Stimulated activated CD4-positive, alpha-beta T cell treated with anti-CD3 and anti-CD28 coated beads, Interleukin-4, amount 100 ng/mL, for 48 hours (primary cell): ENCODE data around the gene BRD1.
A peak's percentile ranks its signal among the peaks of the same experiment; 100 is the strongest.

Experiments used
- DNase-seq, 2 donors: peaks; one replicate each; pipeline ENCODE4 v3.0.0-alpha.2; 2020; ENCODE audit warnings: low read depth in 2 of 2

BRD1 gene

DNA sequence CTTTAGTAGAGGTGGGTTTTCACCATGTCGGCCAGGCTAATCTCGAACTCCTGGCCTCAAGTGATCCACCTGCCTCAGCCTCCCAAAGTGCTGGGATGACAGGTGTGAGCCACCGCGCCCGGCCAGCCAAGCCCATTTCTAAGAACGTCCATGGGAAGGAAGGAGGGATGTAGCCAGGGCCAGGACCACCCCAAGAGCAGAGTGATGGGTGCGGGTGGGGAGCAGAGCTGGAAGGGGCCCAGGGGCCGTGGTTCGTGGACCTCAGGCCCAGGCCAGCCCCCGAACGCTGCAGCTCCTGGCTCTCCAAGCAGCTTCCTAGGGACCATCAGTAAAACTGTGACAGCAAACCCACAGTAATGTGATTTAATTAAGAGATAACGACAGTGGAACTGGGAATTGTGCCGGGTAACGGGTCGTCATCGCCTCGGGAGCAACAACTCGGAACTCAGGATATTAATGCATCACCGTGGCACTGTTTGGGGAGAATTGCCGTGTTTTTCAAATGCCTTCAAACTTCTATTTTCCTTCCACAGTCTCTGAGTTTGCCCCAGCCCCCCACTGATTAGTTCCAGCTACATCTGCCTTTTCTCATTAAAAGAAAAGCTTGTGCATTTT is 74.3 kb downstream of the BRD1 start:
- no peak for DNase-seq

- DNase-seq: no peak
These were observed 75.0 kb downstream of the BRD1 start for GRCh38 chr22:49752598-49753091.

DNA sequence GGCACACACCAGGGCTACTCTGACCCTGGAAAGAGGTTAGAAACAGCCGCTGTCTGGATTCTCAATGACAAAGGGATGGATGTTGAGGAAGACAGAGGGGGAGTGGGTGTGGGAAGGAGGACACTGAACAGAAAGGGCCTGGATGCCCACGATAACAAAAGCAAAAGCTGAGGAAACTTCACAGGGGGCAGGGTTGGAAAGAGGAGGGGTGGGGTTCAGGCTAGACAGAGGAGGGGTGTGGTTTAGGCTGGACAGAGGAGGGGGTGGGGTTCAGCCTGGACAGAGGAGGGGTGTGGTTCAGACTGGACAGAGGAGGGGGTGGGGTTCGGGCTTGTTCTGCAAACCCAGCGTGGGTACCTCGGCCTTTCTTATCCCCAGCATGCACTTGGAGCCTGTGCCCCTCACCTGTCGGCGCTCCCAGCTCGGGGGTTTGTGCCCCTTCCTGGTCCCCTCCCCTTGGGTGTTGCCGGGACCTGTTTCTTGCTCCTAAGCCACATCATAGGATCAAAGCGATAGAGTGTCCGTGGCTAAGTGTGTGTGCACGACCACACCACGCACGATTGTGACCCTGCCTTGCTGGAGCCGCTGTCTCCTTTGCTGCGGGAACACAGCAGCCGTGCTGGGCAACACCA is 75.6 kb downstream of the BRD1 start:
- no peak for DNase-seq

GRCh38 chr22:49751318-49751965 is 76.2 kb downstream of the BRD1 start:
- DNase-seq: no peak

GRCh38 chr22:49749885-49750510 is 77.7 kb downstream of the BRD1 start:
- no peak for DNase-seq

- no peak for DNase-seq
These were observed 78.4 kb downstream of the BRD1 start for GRCh38 chr22:49749227-49749626.

GRCh38 chr22:49748514-49748913 is 79.2 kb downstream of the BRD1 start:
- DNase-seq: no peak

DNA sequence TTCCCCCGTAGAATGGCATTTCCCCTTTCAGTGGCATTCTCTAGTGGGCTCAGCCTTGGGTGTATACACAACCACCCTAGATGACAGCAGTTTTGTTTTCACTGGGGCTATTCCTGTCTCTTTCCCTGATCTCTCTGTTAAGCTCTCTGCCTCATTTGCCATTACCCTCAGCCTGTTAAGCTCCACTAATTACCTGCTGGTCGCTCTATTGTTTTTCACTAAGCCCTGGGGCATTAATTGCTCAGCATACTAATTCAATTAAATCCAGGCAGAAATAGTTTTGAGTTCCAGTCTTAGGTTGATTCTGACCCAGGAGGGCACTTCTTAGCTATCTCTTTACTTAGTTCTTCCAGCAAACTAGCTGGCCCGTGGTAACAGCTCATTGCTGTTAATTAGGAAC is 80.0 kb downstream of the BRD1 start:
- DNase-seq: no peak

GRCh38 chr22:49747130-49747529 is 80.5 kb downstream of the BRD1 start:
- DNase-seq: no peak

DNA sequence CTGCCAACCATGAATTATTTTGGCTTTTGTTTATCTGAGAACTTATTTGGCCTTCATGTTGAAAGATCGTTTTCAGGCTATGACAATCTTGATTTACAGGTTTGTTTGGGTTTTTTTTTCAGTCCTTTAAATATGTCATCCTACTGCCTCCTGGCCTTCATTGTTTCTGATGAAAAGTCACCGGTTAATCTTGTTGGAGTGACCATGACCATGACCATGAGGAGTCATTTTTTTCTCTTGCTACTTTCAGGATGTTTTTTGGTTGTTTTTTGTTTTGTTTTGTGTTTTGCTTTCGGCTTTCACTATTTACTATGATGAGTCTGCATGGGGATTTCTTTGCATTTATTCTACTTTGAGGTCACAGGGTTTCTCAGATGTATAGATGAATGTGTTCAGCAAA is 81.6 kb downstream of the BRD1 start:
- DNase-seq: no peak

DNA sequence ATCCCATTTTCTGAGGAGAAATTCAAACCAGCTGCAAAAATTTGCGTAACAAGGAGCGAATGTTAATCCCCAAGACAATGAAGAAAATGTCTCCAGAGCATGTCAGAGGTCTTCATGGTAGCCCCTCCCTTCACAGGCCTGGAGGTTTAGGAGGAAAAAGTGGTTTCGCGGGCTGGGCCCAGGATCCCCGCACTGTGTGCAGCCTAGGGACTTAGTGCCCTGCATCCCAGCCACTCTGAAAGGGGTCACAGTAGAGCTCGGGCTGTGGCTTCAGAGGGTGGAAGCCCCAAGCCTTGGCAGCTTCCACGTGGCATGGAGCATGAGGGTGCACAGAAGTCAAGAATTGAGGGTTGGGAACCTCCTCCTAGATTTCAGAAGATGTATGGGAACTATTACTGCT is 87.4 kb downstream of the BRD1 start:
- DNase-seq: no peak

GRCh38 chr22:49739138-49739537 is 88.5 kb downstream of the BRD1 start:
- no peak for DNase-seq

DNA sequence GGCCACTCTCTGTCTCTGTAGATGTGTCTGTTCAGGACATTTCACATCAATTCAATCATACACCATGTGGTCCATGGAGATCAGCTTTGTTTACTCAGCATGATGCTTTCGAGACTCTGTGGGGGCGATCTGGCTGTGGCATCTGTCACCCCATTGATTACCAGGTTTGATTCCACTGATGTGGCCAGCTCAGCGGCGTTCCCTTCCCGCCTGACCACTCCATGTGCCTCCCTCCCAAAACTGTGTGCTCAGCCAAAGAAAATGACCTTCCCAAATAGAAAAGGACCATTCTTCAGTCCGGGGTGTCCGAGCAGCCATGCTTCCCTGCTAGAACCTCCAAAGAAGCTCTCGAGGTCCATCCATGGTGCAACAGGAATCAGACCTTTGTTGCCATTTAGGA is 89.1 kb downstream of the BRD1 start:
- no peak for DNase-seq

DNA sequence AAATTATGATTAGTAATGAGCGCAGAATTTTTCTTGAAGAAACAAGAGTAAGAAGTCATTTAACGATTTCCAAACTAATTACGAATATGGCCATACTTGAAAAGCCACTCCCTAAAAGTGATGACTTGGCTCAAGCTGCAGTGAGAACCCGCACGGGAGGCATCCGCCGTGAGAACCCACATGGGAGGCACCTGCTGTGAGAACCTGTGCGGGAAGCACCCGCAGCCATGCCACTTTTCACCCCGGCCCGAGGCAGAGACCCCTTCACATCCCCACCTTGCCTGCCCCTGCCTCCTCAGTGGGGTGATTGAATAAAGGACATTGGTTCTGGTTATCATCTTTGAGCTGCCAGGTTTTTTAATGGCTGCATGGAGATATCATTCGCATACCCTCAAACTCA is 89.7 kb downstream of the BRD1 start:
- DNase-seq: no peak

GRCh38 chr22:49737101-49737551 is 90.5 kb downstream of the BRD1 start:
- DNase-seq: no peak

DNA sequence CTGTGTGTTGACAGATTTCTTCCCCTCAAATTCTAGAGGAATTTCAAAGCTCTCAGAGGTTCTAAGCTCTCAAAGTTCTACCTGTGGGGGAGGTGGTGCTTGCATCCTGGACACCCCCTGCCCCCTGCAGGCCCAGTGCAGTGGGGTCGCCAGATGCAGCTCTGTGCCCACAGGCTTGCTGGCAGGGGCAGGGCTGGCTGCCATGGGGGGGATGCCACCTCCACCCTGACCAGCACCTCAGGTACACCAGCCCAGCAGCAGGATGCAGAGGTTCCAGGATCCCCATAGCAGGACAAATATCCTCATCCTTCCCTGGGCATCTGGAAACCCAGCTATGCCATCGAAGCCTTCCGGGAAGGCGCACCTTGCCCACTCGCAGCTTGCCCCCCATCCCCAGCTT is 91.1 kb downstream of the BRD1 start:
- no peak for DNase-seq

GRCh38 chr22:49735901-49736421 is 91.7 kb downstream of the BRD1 start:
- no peak for DNase-seq

DNA sequence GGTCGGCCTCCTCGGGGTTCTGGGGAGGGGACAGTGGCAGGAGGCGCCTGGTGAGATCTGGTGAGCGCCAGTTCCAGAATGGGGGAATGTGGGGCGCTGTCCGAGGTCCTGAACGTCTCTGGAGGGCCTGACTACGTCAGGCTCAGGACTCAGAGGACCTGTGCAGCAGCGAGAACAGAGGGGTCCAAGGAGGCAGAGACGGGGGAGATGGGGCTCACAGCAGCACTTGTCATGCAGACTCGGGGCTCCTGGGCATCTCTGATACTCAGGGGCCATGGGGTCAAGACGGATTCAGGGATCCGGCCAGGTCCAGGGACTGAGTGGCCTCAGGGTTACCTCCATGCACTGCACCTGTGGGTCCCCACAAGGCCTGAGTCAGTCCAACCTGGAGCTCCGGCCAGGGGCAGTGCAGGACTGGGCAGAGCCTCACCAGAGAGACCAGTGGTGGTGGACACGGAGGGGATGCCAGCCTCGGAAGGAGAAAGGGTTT is 92.2 kb downstream of the BRD1 start:
- peak in 1 of 2 donors; percentile 10 for DNase-seq

DNA sequence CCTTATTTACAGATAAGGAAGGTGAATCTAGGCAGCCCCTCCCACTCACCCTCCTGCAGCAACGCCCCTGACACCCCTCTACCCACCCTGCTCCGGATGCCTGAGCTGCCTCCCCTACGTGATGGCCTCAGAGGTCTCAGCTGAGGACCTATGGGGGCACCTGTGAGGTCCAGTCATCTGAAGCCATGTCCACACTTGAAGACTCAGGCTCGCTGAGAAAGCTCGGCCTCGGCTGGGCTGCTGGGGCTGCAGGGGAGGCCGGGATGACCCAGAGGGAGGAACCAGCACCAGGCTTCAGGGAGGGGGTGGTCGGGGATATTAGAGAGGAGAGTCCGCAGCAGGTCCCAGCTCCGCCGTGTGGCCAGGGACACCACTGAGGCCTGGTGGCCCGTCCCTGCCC is 92.8 kb downstream of the BRD1 start:
- DNase-seq: no peak

DNA sequence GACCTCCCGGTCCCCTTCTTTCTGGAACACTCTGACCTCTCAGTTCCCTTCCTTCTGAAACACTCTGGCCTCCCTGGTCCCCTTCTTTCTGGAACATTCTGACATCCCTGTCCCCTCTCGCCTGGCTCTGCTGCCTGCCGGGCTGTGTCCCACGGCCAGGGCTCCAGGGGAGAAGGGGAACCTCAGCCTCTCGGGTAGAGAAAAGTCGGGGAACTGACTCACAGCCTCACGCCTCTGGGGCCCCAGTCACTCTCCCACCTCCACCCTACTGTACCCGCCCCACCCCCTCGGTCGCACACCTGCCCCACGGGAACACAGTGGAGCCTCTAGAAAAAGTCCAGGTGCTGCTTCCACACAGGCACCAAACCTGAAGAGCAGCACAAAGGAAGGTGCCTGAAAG is 93.3 kb downstream of the BRD1 start:
- no peak for DNase-seq

- DNase-seq: no peak
These were observed 94.0 kb downstream of the BRD1 start for GRCh38 chr22:49733631-49734030.

DNA sequence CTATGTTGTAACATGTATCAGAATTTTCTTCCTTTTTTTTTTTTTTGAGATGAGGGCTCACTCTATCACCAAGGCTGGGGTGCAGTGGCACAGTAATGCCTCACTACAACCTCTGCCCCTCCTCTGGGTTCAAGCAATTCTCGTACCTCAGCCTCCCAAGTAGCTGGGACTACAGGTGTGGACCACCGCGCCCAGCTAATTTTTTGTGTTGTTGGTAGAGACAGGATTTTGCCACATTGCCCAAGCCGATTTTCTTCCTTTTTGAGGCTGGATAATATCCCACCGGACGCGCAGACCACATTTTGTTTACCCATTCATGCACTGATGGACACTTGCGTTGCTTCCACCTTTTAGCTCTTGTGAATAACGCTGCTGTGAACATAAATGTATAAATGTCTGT is 97.0 kb downstream of the BRD1 start:
- DNase-seq: no peak
